Activated CD4-positive, alpha-beta T cell treated with anti-CD3 and anti-CD28 coated beads, Interleukin-2, amount 50 U/mL, for 4 hours (primary cell): ENCODE measurements around the gene PSMD12.

Experiments
- DNase-seq, 2 experiments: peaks; one replicate each; pipeline ENCODE4 v3.0.0-alpha.2; 2020

PSMD12 gene

DNA sequence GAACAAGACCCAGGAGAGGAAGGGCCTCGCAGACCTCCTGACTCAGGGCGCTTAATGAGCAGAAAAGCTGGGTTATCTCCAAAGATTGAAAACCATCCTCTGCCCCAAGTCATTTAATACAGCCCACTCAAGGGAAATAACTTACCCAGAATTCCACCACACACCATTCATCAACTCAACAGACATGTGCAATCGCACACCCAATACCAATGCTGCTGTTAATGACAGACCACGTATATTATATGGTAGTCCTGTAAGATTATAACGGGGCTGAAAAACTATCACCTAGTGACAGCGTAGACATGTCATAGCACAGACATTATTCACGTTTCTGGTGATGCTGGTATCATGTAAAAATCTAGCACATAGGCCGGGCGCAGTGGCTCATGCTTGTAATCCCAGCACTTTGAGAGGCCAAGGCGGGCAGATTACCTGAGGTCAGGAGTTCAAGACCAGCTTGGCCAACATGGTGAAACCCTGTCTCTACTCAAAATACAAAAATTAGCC, 68.9 kb downstream of the PSMD12 start:
- no peak for DNase-seq

- DNase-seq: no peak
Measured at GRCh38 chr17:67294451-67295199, 71.8 kb downstream of the PSMD12 start.

GRCh38 chr17:67293251-67294203, 72.8 kb downstream of the PSMD12 start:
- peak; percentile 58 to 62 for DNase-seq

- no peak for DNase-seq
Measured at GRCh38 chr17:67290711-67291291, 75.6 kb downstream of the PSMD12 start.

DNA sequence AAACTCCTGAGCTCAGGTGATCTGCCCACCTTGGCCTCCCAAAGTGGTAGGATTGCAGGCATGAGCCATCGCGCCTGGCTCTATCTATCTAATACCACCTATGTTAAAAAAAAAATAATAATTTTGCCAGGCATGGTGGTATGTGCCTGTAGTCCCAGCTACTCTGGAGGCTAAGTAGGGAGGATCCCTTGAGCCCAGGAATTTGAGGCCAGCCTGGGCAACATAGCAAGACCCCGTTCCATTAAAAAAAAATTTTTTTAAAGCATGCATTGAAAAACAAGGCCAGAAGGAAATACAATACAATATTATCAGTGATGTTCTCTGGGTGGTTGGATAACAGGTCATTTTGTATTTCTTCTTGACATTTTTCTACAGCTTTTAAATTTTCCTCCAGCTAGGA, 76.1 kb downstream of the PSMD12 start:
- no peak for DNase-seq

DNA sequence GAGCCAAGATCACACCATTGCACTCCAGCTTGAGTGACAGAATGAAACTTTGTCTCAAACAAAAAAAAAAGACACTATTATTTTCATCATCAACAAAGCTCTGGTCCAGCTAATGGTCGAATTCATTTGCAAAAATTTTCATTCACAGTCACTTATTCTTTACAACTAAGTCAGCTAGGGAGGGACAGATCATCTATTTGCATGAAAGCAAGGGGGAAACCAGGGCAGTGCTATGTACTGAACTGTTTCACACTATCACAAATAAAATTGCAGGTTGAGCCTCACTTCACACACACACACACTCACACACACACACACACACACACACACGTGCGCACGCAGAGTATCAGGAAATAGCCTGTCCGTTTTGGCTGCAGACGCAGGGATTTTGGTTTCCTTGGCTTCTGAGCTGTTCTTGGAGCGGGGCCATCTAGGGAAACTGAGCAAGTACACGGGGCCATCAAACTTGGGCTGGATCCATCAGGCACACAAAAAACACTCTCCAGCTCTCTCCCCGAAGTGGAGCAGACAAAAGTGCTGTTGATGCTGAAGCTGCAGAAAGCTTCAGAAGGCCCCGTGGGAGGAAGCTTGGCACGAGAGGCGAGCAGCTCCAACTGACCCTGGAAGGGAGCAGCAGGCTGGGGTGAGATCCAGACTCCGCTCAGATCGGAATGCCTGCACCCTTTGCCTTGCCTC, 77.0 kb downstream of the PSMD12 start:
- no peak for DNase-seq
